CD4-positive, alpha-beta T cell (primary cell): ENCODE data around the gene EEPD1. TPM values are rescaled to one million over a fixed set of nuclear protein-coding genes. Genes with fewer than 3 reads are reported as not detected.

ENCODE experiments used
- ATAC-seq: fragments of 200-7000 bp; cut with Tn5 transposase; one replicate; pipeline ENCODE4 v1.10.0; 2022; ENCODE audit warnings: mild to moderate bottlenecking; ENCODE audit not compliant: poor library complexity
- CTCF ChIA-PET: fragments of 350-600 bp; sonication (Branson Sonifier 250); formaldehyde crosslinking; loops from one replicate; lab custom pipeline; 2021; ENCODE audit warnings: antibody characterized with exemption, inconsistent platforms; lab: Charles Lee
- POLR2A ChIA-PET: fragments of 350-600 bp; sonication (Branson Sonifier 250); formaldehyde crosslinking; loops from one replicate; lab custom pipeline; 2021; ENCODE audit warnings: antibody characterized with exemption, inconsistent platforms; lab: Charles Lee
- DNase-seq, 14 experiments: peaks; one replicate each; pipeline ENCODE4 v3.0.0-alpha.2; 2013 to 2020; ENCODE audit warnings: mixed read lengths in 2 of 14
- H3K27ac ChIP-seq, 2 donors: one replicate each; pipeline versions ENCODE4 v1.5.1 to v1.7.0; 2013; ENCODE audit warnings: low read length in 2 of 2, low read depth in 1 of 2, mild to moderate bottlenecking in 1 of 2
- H3K27me3 ChIP-seq, 2 experiments: 1 replicate in 1 of 2; 2 replicates in 1 of 2; pipeline versions ENCODE4 v1.6.1 to v1.7.0; 2013; ENCODE audit warnings: low read length in 2 of 2, control low read depth in 1 of 2, mild to moderate bottlenecking in 1 of 2, moderate library complexity in 1 of 2; ENCODE audit not compliant: insufficient read depth in 2 of 2, control insufficient read depth in 1 of 2
- H3K36me3 ChIP-seq: one replicate; pipeline ENCODE4 v1.6.1; 2013; ENCODE audit warnings: low read length, control low read depth; ENCODE audit not compliant: insufficient read depth
- H3K4me1 ChIP-seq: one replicate; pipeline ENCODE4 v1.6.1; 2013; ENCODE audit warnings: low read length, control low read depth; ENCODE audit not compliant: insufficient read depth
- H3K4me3 ChIP-seq: one replicate; pipeline ENCODE4 v1.5.1; 2013; ENCODE audit warnings: mild to moderate bottlenecking, low read length, moderate library complexity
- H3K9me3 ChIP-seq, 2 experiments: 1 replicate in 1 of 2; 2 replicates in 1 of 2; pipeline versions ENCODE4 v1.6.1 to v1.7.0; 2013; ENCODE audit warnings: low read length in 2 of 2, mild to moderate bottlenecking in 2 of 2, control low read depth in 1 of 2, moderate library complexity in 1 of 2; ENCODE audit not compliant: control insufficient read depth in 1 of 2, insufficient read depth in 1 of 2
- H3K27ac Mint-ChIP-seq: one replicate; pipeline ENCODE4 v1.8.0; 2020; ENCODE audit warnings: mixed read lengths
- H3K27me3 Mint-ChIP-seq: one replicate; pipeline ENCODE4 v1.8.0; 2021; ENCODE audit warnings: mixed read lengths
- H3K36me3 Mint-ChIP-seq: one replicate; pipeline ENCODE4 v1.8.0; 2021; ENCODE audit warnings: low read depth, mixed read lengths
- H3K4me1 Mint-ChIP-seq: one replicate; pipeline ENCODE4 v1.8.0; 2021; ENCODE audit warnings: low read depth, mixed read lengths
- H3K4me3 Mint-ChIP-seq: one replicate; pipeline ENCODE4 v1.8.0; 2020; ENCODE audit warnings: mild to moderate bottlenecking, mixed read lengths
- H3K9me3 Mint-ChIP-seq: one replicate; pipeline ENCODE4 v1.8.0; 2020; ENCODE audit warnings: mixed read lengths
- CTCF ChIP-seq: fragments of 200-600 bp; IDR thresholded peaks from one replicate; pipeline ENCODE4 v1.8.0; 2022; ENCODE audit warnings: antibody characterized with exemption, mild to moderate bottlenecking
- intact Hi-C, 2 experiments: fragments of 100-400 bp; cut with DNase I in 1 of 2; cut with micrococcal nuclease in 1 of 2; formaldehyde crosslinking; loops; one replicate each; pipeline versions ENCODE4 v1.15.1 to v1.9.0; 2023 to 2025; cut with DNase I, micrococcal nuclease
- total RNA-seq, 174 experiments: library from RNA in 2 of 174; stranded (reverse) in 2 of 174; gene quantifications; one replicate each; pipeline ENCODE4 v1.2.3 and lab custom pipeline; 2021 to 2026

Gene EEPD1
- total RNA-seq, 2 experiments from 2014 or later = 4.4 to 4.6 TPM

- peaks cover under 1% of the 10 kb centered on the region for H3K4me1 ChIP-seq
- no peak overlapping the region for H3K4me3 ChIP-seq
- intact Hi-C loops = no loop called here
- TF ChIP-seq CTCF = no peak
- no peaks in the 10 kb centered on the region for H3K36me3 ChIP-seq
- Mint-ChIP-seq H3K4me1 (peaks cover under 1% of the 10 kb centered on the region), H3K27me3 (no peaks in the 10 kb centered on the region), H3K9me3 (peaks cover 2% of the 10 kb centered on the region), H3K4me3 (no peak overlapping the region), H3K36me3 (no peaks in the 10 kb centered on the region), H3K27ac (no peak overlapping the region)
- DNase-seq = no peak
- ChIA-PET POLR2A (no interaction called here), CTCF (interaction anchor here (0.8 kb wide), 1 partner anchor 56 kb away, joined by 3 read pairs; no protein-coding TSS in a partner anchor)
- peaks cover 0 to 2% of the 10 kb centered on the region in 2 experiments for H3K9me3 ChIP-seq
- ATAC-seq = no peak
- H3K27me3 ChIP-seq = no peaks in the 10 kb centered on the region
- H3K27ac ChIP-seq = no peak overlapping the region
Observed at GRCh38 chr7:36135700-36136099, 17.4 kb upstream of the EEPD1 start.

GRCh38 chr7:36137258-36137657 is 15.8 kb upstream of the EEPD1 start:
- ATAC-seq (no peak), DNase-seq (no peak)
- ChIA-PET POLR2A (no interaction called here), CTCF (no interaction called here)
- Histone ChIP-seq H3K27me3 (no peaks in the 10 kb centered on the region), H3K4me3 (no peak overlapping the region), H3K27ac (no peak overlapping the region), H3K36me3 (no peaks in the 10 kb centered on the region), H3K4me1 (no peaks in the 10 kb centered on the region), H3K9me3 (peaks cover 0 to 7% of the 10 kb centered on the region in 2 experiments)
- no peaks in the 10 kb centered on the region for H3K27me3 Mint-ChIP-seq
- H3K4me3 Mint-ChIP-seq = no peak overlapping the region
- intact Hi-C loops = no loop called here
- no peaks in the 10 kb centered on the region for H3K36me3 Mint-ChIP-seq
- H3K9me3 Mint-ChIP-seq = peaks cover 5% of the 10 kb centered on the region
- no peak overlapping the region for H3K27ac Mint-ChIP-seq
- no peak for TF ChIP-seq CTCF
- H3K4me1 Mint-ChIP-seq = no peaks in the 10 kb centered on the region

- no peak overlapping the region for H3K4me3 Mint-ChIP-seq
- intact Hi-C loops = no loop called here
- H3K36me3 Mint-ChIP-seq = no peaks in the 10 kb centered on the region
- no peak overlapping the region for H3K27ac ChIP-seq
- no peaks in the 10 kb centered on the region for H3K36me3 ChIP-seq
- H3K9me3 ChIP-seq = peaks cover 0 to 7% of the 10 kb centered on the region in 2 experiments
- no peak overlapping the region for H3K4me3 ChIP-seq
- H3K4me1 ChIP-seq = no peaks in the 10 kb centered on the region
- peaks cover 5% of the 10 kb centered on the region for H3K9me3 Mint-ChIP-seq
- H3K27me3 ChIP-seq = no peaks in the 10 kb centered on the region
- ATAC-seq (no peak), DNase-seq (no peak)
- ChIA-PET POLR2A (no interaction called here), CTCF (no interaction called here)
- no peaks in the 10 kb centered on the region for H3K27me3 Mint-ChIP-seq
- no peaks in the 10 kb centered on the region for H3K4me1 Mint-ChIP-seq
- no peak for TF ChIP-seq CTCF
- no peak overlapping the region for H3K27ac Mint-ChIP-seq
Observed at GRCh38 chr7:36137754-36138153, 15.3 kb upstream of the EEPD1 start.
